ENCODE data around the gene COG8.
"Not testable (repeated sequence)": the region's sequence is repeated elsewhere in the genome, so short reads cannot be mapped to it uniquely, and the experiment has no call there.

DNA sequence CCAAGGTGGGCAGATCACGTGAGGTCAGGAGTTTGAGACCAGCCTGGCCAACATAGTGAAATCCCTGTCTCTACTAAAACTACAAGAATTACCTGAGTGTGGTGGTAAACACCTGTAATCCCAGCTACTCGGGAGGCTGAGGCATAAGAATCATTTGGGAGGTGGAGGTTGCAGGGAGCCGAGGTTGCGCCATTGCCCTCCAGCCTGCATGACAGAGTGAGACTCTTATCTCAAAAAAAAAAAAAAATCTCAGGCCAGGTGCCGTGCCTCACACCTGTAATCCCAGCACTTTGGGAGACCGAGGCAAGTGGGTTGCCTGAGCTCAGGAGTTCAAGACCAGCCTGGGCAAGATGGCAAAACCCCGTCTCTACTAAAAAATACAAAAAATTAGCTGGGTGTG is 42.6 kb downstream of the COG8 start:
- not testable (repeated sequence) for TF ChIP-seq EZH2 (IDR thresholded peaks at IDR 0.05; ENCODE audit: insufficient read depth, low read length)
- TF ChIP-seq, protein P1, sequence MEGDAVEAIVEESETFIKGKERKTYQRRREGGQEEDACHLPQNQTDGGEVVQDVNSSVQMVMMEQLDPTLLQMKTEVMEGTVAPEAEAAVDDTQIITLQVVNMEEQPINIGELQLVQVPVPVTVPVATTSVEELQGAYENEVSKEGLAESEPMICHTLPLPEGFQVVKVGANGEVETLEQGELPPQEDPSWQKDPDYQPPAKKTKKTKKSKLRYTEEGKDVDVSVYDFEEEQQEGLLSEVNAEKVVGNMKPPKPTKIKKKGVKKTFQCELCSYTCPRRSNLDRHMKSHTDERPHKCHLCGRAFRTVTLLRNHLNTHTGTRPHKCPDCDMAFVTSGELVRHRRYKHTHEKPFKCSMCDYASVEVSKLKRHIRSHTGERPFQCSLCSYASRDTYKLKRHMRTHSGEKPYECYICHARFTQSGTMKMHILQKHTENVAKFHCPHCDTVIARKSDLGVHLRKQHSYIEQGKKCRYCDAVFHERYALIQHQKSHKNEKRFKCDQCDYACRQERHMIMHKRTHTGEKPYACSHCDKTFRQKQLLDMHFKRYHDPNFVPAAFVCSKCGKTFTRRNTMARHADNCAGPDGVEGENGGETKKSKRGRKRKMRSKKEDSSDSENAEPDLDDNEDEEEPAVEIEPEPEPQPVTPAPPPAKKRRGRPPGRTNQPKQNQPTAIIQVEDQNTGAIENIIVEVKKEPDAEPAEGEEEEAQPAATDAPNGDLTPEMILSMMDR (IDR thresholded peaks at IDR 0.05; ENCODE audit: insufficient read depth, low read depth, low read length): not testable (repeated sequence)

Measured in astrocyte (in vitro differentiated cells and primary cell).